GM10266 (cell line): ENCODE data around the gene PLCL2.

ENCODE experiments used
- DNase-seq: peaks from one replicate; pipeline ENCODE4 v3.0.0; 2012; ENCODE audit errors: extremely low spot score
- TF ChIP-seq, protein P1 (sequence below): IDR thresholded peaks from 2 replicates; pipeline ENCODE4 v1.5.1; 2012; ENCODE audit warnings: mild to moderate bottlenecking, low read depth; ENCODE audit not compliant: control insufficient read depth, insufficient read depth; ENCODE audit errors: missing control alignments

The PLCL2 gene

DNA sequence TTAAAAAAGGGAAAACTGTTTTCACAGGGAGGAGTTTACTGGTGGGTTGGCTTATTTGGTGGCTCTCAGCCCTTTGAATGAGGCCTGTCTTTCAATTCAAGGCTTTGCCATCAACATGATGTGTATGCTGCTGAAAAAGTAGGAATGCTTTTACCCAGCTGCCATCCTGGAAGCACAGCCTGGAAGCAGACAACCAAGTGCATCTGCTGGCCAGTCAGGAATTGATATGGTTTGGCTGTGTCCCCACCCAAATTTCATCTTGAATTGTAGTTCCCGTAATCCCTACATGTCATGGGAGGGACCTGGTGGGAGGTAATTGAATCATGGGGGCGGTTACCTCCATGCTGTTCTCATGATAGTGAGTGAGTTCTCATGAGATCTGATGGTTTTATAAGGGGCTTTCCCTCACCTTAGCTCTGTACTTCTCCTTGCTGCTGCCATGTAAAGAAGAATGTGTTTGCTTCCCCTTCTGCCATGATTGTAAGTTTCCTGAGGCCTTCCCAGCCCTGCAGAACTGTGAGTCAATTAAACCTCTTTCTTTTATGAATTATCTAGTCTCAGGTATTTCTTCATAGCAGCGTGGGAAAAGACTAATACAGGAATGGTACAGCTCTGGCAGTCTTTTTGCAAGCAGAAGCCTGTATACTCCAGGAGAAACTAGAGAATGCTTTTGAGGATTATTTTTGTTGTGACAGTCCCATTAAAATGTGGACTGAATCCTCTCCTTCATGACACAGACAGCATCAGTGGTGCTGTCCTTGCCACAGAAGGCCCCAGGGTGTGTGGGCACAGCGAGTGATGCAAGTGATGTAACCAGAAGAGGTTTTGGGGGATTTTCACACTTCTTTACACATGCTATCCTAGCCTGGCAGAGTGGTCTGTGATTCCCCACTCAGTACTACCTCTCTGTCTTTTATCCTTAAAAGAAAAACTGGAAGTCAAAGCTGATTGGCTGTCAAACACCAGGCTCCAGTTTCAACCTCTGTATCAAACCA lies 20.0 kb downstream of the PLCL2 start:
- TF ChIP-seq, protein P1, sequence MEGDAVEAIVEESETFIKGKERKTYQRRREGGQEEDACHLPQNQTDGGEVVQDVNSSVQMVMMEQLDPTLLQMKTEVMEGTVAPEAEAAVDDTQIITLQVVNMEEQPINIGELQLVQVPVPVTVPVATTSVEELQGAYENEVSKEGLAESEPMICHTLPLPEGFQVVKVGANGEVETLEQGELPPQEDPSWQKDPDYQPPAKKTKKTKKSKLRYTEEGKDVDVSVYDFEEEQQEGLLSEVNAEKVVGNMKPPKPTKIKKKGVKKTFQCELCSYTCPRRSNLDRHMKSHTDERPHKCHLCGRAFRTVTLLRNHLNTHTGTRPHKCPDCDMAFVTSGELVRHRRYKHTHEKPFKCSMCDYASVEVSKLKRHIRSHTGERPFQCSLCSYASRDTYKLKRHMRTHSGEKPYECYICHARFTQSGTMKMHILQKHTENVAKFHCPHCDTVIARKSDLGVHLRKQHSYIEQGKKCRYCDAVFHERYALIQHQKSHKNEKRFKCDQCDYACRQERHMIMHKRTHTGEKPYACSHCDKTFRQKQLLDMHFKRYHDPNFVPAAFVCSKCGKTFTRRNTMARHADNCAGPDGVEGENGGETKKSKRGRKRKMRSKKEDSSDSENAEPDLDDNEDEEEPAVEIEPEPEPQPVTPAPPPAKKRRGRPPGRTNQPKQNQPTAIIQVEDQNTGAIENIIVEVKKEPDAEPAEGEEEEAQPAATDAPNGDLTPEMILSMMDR: no peak
- DNase-seq: no peak

DNA sequence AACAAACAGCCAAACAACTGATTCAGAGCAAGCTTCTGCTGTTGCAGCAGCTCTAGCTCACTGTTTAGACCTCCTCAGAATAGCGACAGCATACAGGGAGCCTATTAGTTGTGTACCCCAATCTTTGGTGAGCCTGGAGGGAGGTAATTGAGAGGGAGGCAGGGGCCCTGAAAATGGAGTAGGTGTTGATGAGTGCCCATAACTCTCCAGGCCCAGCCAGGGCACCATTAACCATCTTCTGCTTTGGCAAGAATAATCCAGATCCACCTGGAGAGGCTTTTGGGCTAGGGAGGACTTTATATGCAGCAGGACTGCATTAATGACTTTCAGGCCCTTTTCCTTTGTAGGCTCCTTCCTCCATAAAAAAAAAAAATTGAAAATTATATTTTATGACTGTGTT lies 20.9 kb downstream of the PLCL2 start:
- no peak for DNase-seq
- TF ChIP-seq, protein P1: no peak

DNA sequence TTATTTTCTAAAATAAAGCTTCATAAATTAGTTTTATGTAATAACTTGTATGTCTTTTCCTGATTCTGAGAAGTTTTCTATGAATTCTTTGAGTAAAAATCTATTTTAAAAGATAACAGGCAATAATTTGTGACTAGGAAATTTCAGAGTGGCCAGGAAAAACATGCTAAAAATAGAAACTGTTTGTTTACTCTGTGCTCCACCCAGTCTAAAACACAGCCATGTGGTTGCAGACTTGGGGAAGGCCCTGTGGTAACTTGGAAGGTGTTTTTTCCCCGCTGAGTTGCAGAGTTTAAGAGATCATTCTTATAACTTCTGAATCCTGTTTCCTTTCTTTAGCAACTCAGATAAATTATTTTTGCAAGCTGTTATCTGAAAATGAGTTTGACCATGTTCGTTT lies 21.9 kb downstream of the PLCL2 start:
- DNase-seq: no peak
- TF ChIP-seq, protein P1: no peak

DNA sequence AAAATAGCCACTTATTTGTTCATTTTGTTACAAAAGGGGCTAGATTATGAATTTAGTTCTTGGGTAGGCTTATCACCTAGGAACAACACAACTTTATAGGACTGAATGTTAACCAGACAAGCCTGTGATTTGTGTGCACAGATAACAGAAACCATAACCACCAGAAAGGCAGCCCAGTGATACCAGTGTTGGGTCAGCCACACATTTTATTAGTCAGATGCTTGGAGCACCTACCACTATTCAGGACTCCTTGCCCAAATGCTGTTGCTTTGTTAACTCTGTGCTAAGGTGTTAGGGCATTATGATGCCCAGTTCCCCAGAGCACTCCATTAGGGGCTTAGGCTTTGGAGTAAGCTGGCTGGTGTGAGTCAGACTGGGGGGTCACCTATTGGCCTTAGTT lies 22.5 kb downstream of the PLCL2 start:
- TF ChIP-seq, protein P1: no peak
- DNase-seq: no peak

DNA sequence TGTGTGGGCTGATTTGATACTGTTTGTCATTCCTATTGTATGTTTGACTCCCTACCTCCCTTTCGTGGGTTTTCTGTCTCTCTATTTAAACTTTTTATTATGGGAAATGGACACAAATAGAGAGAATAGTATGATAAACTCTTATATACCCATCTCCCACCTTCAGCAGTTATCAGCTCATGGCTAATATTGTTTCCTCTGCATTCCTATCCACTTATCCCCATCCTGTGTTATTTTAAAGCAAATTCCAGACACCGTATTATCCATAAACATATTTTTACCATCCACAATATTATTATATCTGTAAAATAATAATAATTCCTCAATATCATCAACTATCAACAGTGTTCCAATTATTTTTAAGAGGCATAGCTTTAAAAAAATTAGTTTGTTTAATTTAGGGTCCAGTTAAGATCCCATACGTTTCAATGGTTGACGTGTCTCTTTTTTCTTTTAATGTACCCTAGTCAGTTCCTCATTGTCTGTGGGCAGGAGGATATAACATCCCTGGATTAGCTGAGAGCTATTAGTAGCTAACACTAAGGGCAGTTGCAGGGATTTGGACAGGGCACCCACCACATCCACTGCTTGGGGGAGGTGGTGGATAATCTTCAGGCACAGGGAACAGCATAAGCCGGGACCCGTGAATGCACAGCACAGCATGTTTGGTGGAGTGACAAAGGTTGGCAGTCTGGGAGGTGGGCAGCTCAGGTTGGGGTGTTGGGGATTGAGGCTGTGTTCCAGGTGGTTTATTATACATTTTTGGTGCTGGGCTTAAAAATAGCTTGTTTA lies 23.5 kb downstream of the PLCL2 start:
- DNase-seq: no peak
- TF ChIP-seq, protein P1: no peak

DNA sequence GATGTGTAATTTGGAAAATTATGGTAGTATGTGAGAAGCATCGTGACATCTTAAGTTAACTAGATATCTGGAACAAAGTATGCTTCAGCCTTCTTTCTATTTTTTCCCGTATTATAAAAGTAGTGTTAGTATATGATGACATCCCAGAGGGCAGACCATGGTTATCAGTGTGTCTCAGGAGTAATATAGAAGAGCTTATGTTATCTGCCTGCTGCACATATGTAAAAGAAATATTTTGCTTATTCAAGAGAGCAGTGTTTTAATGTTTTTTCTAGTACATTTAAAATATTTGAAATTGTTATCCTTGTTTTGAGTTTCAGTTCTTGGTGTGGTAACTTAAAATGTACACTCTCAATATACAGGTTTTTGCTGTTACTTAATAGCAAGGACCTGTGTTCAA lies 24.1 kb downstream of the PLCL2 start:
- TF ChIP-seq, protein P1: no peak
- DNase-seq: no peak

DNA sequence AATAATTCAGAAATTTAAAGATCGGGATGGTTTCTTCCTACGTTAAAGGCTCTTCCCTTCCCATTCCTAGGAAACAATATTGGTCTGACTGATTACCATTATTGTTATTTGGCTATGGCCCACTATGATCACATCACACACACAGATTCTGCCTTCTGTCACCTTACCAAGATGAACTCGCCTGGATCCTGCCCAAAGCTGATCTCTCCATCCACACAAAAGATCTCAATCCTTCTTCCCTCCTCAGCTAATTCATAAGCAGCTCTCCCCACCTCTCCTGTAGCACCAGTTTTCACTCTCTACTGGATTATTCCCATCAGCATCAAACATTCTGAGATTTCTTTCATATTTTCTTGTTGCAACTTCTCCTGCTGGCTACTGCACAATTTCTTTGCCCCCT lies 25.0 kb downstream of the PLCL2 start:
- TF ChIP-seq, protein P1: no peak
- DNase-seq: no peak
